Stimulated activated CD4-positive, alpha-beta T cell treated with anti-CD3 and anti-CD28 coated beads, Interleukin-1b, Interleukin-23, amount 100 ng/mL, for 48 hours (primary cell): ENCODE data around the gene TEX261.
A peak's percentile ranks its signal among the peaks of the same experiment; 100 is the strongest.

Source experiments
- DNase-seq: peaks from one replicate; pipeline ENCODE4 v3.0.0-alpha.2; 2020

TEX261 gene

GRCh38 chr2:70954886-70955285 lies 39.8 kb downstream of the TEX261 start:
- DNase-seq, result no peak

GRCh38 chr2:70949086-70949485 lies 45.6 kb downstream of the TEX261 start:
- DNase-seq, result no peak

- peak; percentile 72 for DNase-seq
Observed at GRCh38 chr2:70948337-70949003, 46.2 kb downstream of the TEX261 start.

- no peak for DNase-seq
Observed at GRCh38 chr2:70947556-70948184, 47.0 kb downstream of the TEX261 start.

- peak; percentile 39 for DNase-seq
Observed at GRCh38 chr2:70946832-70947442, 47.7 kb downstream of the TEX261 start.

GRCh38 chr2:70944111-70944690 lies 50.5 kb downstream of the TEX261 start:
- no peak for DNase-seq

- no peak for DNase-seq
Observed at GRCh38 chr2:70943205-70943871, 51.3 kb downstream of the TEX261 start.

GRCh38 chr2:70942396-70943204 lies 52.1 kb downstream of the TEX261 start:
- DNase-seq, result no peak

GRCh38 chr2:70941701-70942100 lies 53.0 kb downstream of the TEX261 start:
- DNase-seq, result no peak

GRCh38 chr2:70941186-70941585 lies 53.5 kb downstream of the TEX261 start:
- DNase-seq, result no peak

GRCh38 chr2:70939839-70940580 lies 54.7 kb downstream of the TEX261 start:
- no peak for DNase-seq

GRCh38 chr2:70939001-70939838 lies 55.5 kb downstream of the TEX261 start:
- DNase-seq, result no peak

- DNase-seq, result no peak
Observed at GRCh38 chr2:70938586-70938950, 56.1 kb downstream of the TEX261 start.

GRCh38 chr2:70937866-70938585 lies 56.6 kb downstream of the TEX261 start:
- no peak for DNase-seq

- DNase-seq, result no peak
Observed at GRCh38 chr2:70936979-70937811, 57.5 kb downstream of the TEX261 start.

GRCh38 chr2:70936165-70936978 lies 58.3 kb downstream of the TEX261 start:
- no peak for DNase-seq
